KOPT-K1 (cell line): ENCODE results near the gene PRKCA.

ENCODE experiments used
- H3K27ac ChIP-seq: fragments of 200-600 bp; sonication (generic); 2 replicates; pipeline ENCODE4 v1.5.1; 2016; ENCODE audit warnings: antibody characterized with exemption, mild to moderate bottlenecking, low read depth, low read length; ENCODE audit not compliant: poor library complexity, severe bottlenecking
- H3K36me3 ChIP-seq: fragments of 200-600 bp; sonication (generic); 2 replicates; pipeline ENCODE4 v1.5.1; 2017; ENCODE audit warnings: antibody characterized with exemption, mild to moderate bottlenecking, low read length, moderate library complexity; ENCODE audit not compliant: insufficient read depth
- H3K9me3 ChIP-seq: fragments of 200-600 bp; sonication (generic); 2 replicates; pipeline ENCODE4 v1.5.1; 2017; ENCODE audit warnings: antibody characterized with exemption, low read length, mild to moderate bottlenecking; ENCODE audit not compliant: insufficient read depth, poor library complexity, severe bottlenecking

Gene PRKCA

GRCh38 chr17:66580184-66580955, 278.0 kb downstream of the PRKCA start:
- Histone ChIP-seq H3K36me3 (peaks cover 23% of the 10 kb centered on the region), H3K9me3 (peaks cover 21% of the 10 kb centered on the region), H3K27ac (no peak overlapping the region)

- H3K27ac ChIP-seq, result no peak overlapping the region
- peaks cover 23% of the 10 kb centered on the region for H3K36me3 ChIP-seq
- peaks cover 21% of the 10 kb centered on the region for H3K9me3 ChIP-seq
Measured at GRCh38 chr17:66580956-66581391, 278.6 kb downstream of the PRKCA start.

- Histone ChIP-seq H3K27ac (no peak overlapping the region), H3K36me3 (peaks cover 23% of the 10 kb centered on the region), H3K9me3 (peaks cover 21% of the 10 kb centered on the region)
Measured at GRCh38 chr17:66582373-66583111, 280.1 kb downstream of the PRKCA start.

- Histone ChIP-seq H3K36me3 (peaks cover 23% of the 10 kb centered on the region), H3K9me3 (peaks cover 21% of the 10 kb centered on the region), H3K27ac (no peak overlapping the region)
Measured at GRCh38 chr17:66583112-66583748, 280.8 kb downstream of the PRKCA start.

GRCh38 chr17:66584927-66585326, 282.5 kb downstream of the PRKCA start:
- H3K36me3 ChIP-seq, result peaks cover 14% of the 10 kb centered on the region; the same call in 1 of the 2 replicates
- H3K27ac ChIP-seq, result no peak overlapping the region
- peaks cover 21% of the 10 kb centered on the region for H3K9me3 ChIP-seq

- Histone ChIP-seq H3K9me3 (peaks cover 21% of the 10 kb centered on the region), H3K27ac (no peak overlapping the region), H3K36me3 (peaks cover 10% of the 10 kb centered on the region; the same call in 1 of the 2 replicates)
Measured at GRCh38 chr17:66585472-66585871, 283.1 kb downstream of the PRKCA start.

- H3K36me3 ChIP-seq, result no peaks in the 10 kb centered on the region
- no peaks in the 10 kb centered on the region for H3K9me3 ChIP-seq
Measured at GRCh38 chr17:66589892-66590291, 287.5 kb downstream of the PRKCA start.

GRCh38 chr17:66593116-66593515, 290.7 kb downstream of the PRKCA start:
- H3K27ac ChIP-seq, result no peak overlapping the region
- H3K36me3 ChIP-seq, result peaks cover 9% of the 10 kb centered on the region; the same call in 1 of the 2 replicates
- H3K9me3 ChIP-seq, result peaks cover 8% of the 10 kb centered on the region

More at GRCh38 chr17:66589892-66590291, 287.5 kb downstream of the PRKCA start:
- no peak overlapping the region for H3K27ac ChIP-seq

GRCh38 chr17:66595893-66596292, 293.5 kb downstream of the PRKCA start:
- Histone ChIP-seq H3K27ac (no peak overlapping the region), H3K9me3 (peaks cover 8% of the 10 kb centered on the region), H3K36me3 (peaks cover 9% of the 10 kb centered on the region; the same call in 1 of the 2 replicates)

GRCh38 chr17:66602659-66603384, 300.4 kb downstream of the PRKCA start:
- Histone ChIP-seq H3K27ac (no peak overlapping the region), H3K9me3 (no peaks in the 10 kb centered on the region), H3K36me3 (0 out of 2 replicates have a peak, but pooled peaks cover 4% of the 10 kb centered on the region)

- Histone ChIP-seq H3K27ac (no peak overlapping the region), H3K9me3 (peaks cover 11% of the 10 kb centered on the region), H3K36me3 (peaks cover 7% of the 10 kb centered on the region; the same call in 1 of the 2 replicates)
Measured at GRCh38 chr17:66604376-66604775, 302.0 kb downstream of the PRKCA start.

- Histone ChIP-seq H3K36me3 (peaks cover 7% of the 10 kb centered on the region; the same call in 1 of the 2 replicates), H3K27ac (no peak overlapping the region), H3K9me3 (peaks cover 22% of the 10 kb centered on the region)
Measured at GRCh38 chr17:66605541-66605940, 303.1 kb downstream of the PRKCA start.

- Histone ChIP-seq H3K9me3 (peaks cover 34% of the 10 kb centered on the region), H3K36me3 (peaks cover 7% of the 10 kb centered on the region; the same call in 1 of the 2 replicates), H3K27ac (no peak overlapping the region)
Measured at GRCh38 chr17:66610361-66611133, 308.1 kb downstream of the PRKCA start.

- peaks cover 34% of the 10 kb centered on the region for H3K9me3 ChIP-seq
- peaks cover 7% of the 10 kb centered on the region; the same call in 1 of the 2 replicates for H3K36me3 ChIP-seq
- no peak overlapping the region for H3K27ac ChIP-seq
Measured at GRCh38 chr17:66611397-66611796, 309.0 kb downstream of the PRKCA start.
